ENCODE data around the gene TOMM5. TPM values are rescaled to one million over a fixed set of nuclear protein-coding genes. Genes with fewer than 3 reads are reported as not detected.

TOMM5 gene
- total RNA-seq, 1 experiment from 2014 or later, result 252 TPM

- Histone ChIP-seq H4K20me1 (ENCODE audit: low read length) (no peaks in the 10 kb centered on the region), H3K36me3 (ENCODE audit: low read depth, low read length) (no peaks in the 10 kb centered on the region), H3K79me2 (ENCODE audit: low read length) (peaks cover 11% of the 10 kb centered on the region), H3K4me3 (ENCODE audit: low read length) (no peak overlapping the region), H3K27ac (ENCODE audit: low read length) (no peak overlapping the region), H3F3A (ENCODE audit: low read length, unreplicated experiment) (no peaks in the 10 kb centered on the region), H3K9me3 (ENCODE audit: low read length) (no peaks in the 10 kb centered on the region), H3K9me2 (replicated peaks; ENCODE audit: low read length) (no peaks in the 10 kb centered on the region), H3K9ac (ENCODE audit: low read length) (no peak overlapping the region), H3K27me3 (ENCODE audit: low read length) (no peaks in the 10 kb centered on the region), H2AFZ (ENCODE audit: low read length) (no peak overlapping the region), H3K4me2 (ENCODE audit: low read length) (no peak overlapping the region), H3K4me1 (ENCODE audit: insufficient read depth, low read length) (peaks cover 5% of the 10 kb centered on the region; the same call in 1 of the 2 replicates)
- TF ChIP-seq EZH2 (IDR thresholded peaks at IDR 0.05; ENCODE audit: low read length, unreplicated experiment) (no peak), CTCF (conservative IDR thresholded peaks at IDR 0.05; ENCODE audit: low read depth, low read length) (no peak), EZH2phosphoT487 (IDR thresholded peaks at IDR 0.05; ENCODE audit: borderline replicate concordance, low read length) (no peak)
- CTCF ChIA-PET, result no interaction called here
- ATAC-seq, result no peak
- no TSS peak for BruUV-seq (replicated peaks)
- POLR2A ChIA-PET (ENCODE audit: unreplicated experiment), result no interaction called here
- intact Hi-C loops (cut with micrococcal nuclease), result no loop called here
- peak; percentile 22 for DNase-seq
These were observed 4.1 kb upstream of the TOMM5 start for GRCh38 chr9:37596504-37596903.

- Histone ChIP-seq H3K27ac (ENCODE audit: low read length) (no peak overlapping the region), H3K27me3 (ENCODE audit: low read length) (no peaks in the 10 kb centered on the region), H3K79me2 (ENCODE audit: low read length) (peaks cover 36% of the 10 kb centered on the region), H4K20me1 (ENCODE audit: low read length) (peaks cover 24% of the 10 kb centered on the region), H3K4me3 (ENCODE audit: low read length) (no peak overlapping the region), H3K9me3 (ENCODE audit: low read length) (no peaks in the 10 kb centered on the region), H3K9ac (ENCODE audit: low read length) (no peak overlapping the region), H3F3A (ENCODE audit: low read length, unreplicated experiment) (no peaks in the 10 kb centered on the region), H3K4me1 (ENCODE audit: insufficient read depth, low read length) (peaks cover 19% of the 10 kb centered on the region), H2AFZ (ENCODE audit: low read length) (peak overlapping the region; percentile 56; the same call in 1 of the 2 replicates), H3K4me2 (ENCODE audit: low read length) (peak overlapping the region; percentile 81), H3K36me3 (ENCODE audit: low read depth, low read length) (peaks cover 2% of the 10 kb centered on the region; the same call in 1 of the 2 replicates), H3K9me2 (replicated peaks; ENCODE audit: low read length) (no peaks in the 10 kb centered on the region)
- DNase-seq (no peak), ATAC-seq (no peak)
- intact Hi-C loops (cut with micrococcal nuclease), result no loop called here
- TF ChIP-seq CTCF (conservative IDR thresholded peaks at IDR 0.05; ENCODE audit: low read depth, low read length) (no peak), EZH2phosphoT487 (IDR thresholded peaks at IDR 0.05; ENCODE audit: borderline replicate concordance, low read length) (no peak), EZH2 (IDR thresholded peaks at IDR 0.05; ENCODE audit: low read length, unreplicated experiment) (no peak)
- CTCF ChIA-PET, result no interaction called here
- no TSS peak for BruUV-seq (replicated peaks)
- POLR2A ChIA-PET (ENCODE audit: unreplicated experiment), result no interaction called here
These were observed 1.6 kb upstream of the TOMM5 start for GRCh38 chr9:37593883-37594448.

DNA sequence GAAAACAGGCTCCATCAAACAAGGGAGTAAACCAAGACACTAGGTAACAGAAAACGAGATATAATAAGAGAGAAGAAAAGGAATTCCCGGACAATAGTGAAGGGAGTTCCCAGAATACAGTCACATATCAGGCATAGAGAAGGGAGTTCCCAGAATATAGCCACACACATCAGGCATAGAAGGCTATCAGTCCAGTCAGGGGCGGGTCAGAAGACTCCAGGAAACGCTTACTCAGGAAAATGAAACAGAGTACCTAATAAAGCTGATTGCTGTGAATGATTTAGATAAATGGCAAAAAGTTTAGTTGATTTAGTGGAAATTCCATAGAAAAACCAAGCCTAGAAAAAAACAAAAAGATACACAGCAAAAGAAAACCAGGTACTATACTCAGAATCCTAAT is 4.9 kb downstream of the TOMM5 start:
- DNase-seq (no peak), ATAC-seq (no peak)
- peaks cover 54% of the 10 kb centered on the region for H3K36me3 ChIP-seq (ENCODE audit: low read depth, low read length)
- no peak for TF ChIP-seq EZH2 (IDR thresholded peaks at IDR 0.05; ENCODE audit: low read length, unreplicated experiment)
- TF ChIP-seq CTCF (conservative IDR thresholded peaks at IDR 0.05; ENCODE audit: low read depth, low read length), result no peak
- TF ChIP-seq EZH2phosphoT487 (IDR thresholded peaks at IDR 0.05; ENCODE audit: borderline replicate concordance, low read length), result no peak
- no peaks in the 10 kb centered on the region for H3K9me2 ChIP-seq (replicated peaks; ENCODE audit: low read length)
- POLR2A ChIA-PET (ENCODE audit: unreplicated experiment), result no interaction called here
- intact Hi-C loops (cut with micrococcal nuclease), result loop anchor here (10.0 kb wide), 1 partner anchor 777 kb away; no protein-coding TSS in a partner anchor
- H3K4me3 ChIP-seq (ENCODE audit: low read length), result no peak overlapping the region
- no peaks in the 10 kb centered on the region for H3K9me3 ChIP-seq (ENCODE audit: low read length)
- CTCF ChIA-PET, result no interaction called here
- no peaks in the 10 kb centered on the region for H3K27me3 ChIP-seq (ENCODE audit: low read length)
- H4K20me1 ChIP-seq (ENCODE audit: low read length), result peaks cover 41% of the 10 kb centered on the region
- peaks cover 80% of the 10 kb centered on the region for H3K79me2 ChIP-seq (ENCODE audit: low read length)
- H3K4me2 ChIP-seq (ENCODE audit: low read length), result no peak overlapping the region
- peaks cover 15% of the 10 kb centered on the region for H3K4me1 ChIP-seq (ENCODE audit: insufficient read depth, low read length)
- H3F3A ChIP-seq (ENCODE audit: low read length, unreplicated experiment), result peaks cover 7% of the 10 kb centered on the region
- no peak overlapping the region for H3K27ac ChIP-seq (ENCODE audit: low read length)
- no peak overlapping the region for H3K9ac ChIP-seq (ENCODE audit: low read length)
- H2AFZ ChIP-seq (ENCODE audit: low read length), result no peak overlapping the region
- BruUV-seq (replicated peaks), result no TSS peak

Data from PC-3 (cell line).